Upper lobe of right lung (tissue), 1 donor: ENCODE results near the gene EHD4. TPM values are rescaled to one million over a fixed set of nuclear protein-coding genes. Genes with fewer than 3 reads are reported as not detected.

Experiments
- ATAC-seq: fragments of 200-7000 bp; cut with Tn5 transposase; one replicate; pipeline ENCODE4 v1.9.1; 2020; ENCODE audit warnings: mild to moderate bottlenecking, moderate library complexity
- DNase-seq: peaks from one replicate; pipeline ENCODE4 v3.0.0-alpha.2; 2020
- H3K27ac ChIP-seq: fragments of 200-600 bp; one replicate; pipeline ENCODE4 v1.8.0; 2022
- H3K27me3 ChIP-seq: fragments of 200-600 bp; one replicate; pipeline ENCODE4 v1.8.0; 2022; ENCODE audit warnings: mild to moderate bottlenecking
- H3K36me3 ChIP-seq: fragments of 200-600 bp; one replicate; pipeline ENCODE4 v1.8.0; 2022
- H3K4me1 ChIP-seq: fragments of 200-600 bp; one replicate; pipeline ENCODE4 v1.8.0; 2022
- H3K4me3 ChIP-seq: fragments of 200-600 bp; one replicate; pipeline ENCODE4 v1.8.0; 2022; ENCODE audit warnings: mild to moderate bottlenecking
- H3K9me3 ChIP-seq: fragments of 200-600 bp; one replicate; pipeline ENCODE4 v1.8.0; 2022
- CTCF ChIP-seq: fragments of 200-600 bp; IDR thresholded peaks from one replicate; pipeline ENCODE4 v1.8.0; 2022; ENCODE audit warnings: antibody characterized with exemption
- intact Hi-C: fragments of 100-400 bp; cut with DNase I; formaldehyde crosslinking; loops from one replicate; pipeline ENCODE4 v1.11.0; 2022
- total RNA-seq: library from RNA; stranded (reverse); fragmentation: NEBNext Ultra II Directional; extraction: Animal tissue kit (Norgen Biotek cat#: 25700); gene quantifications from one replicate; pipeline ENCODE4 v1.2.1, GENCODE V29; 2021
- donor health status: DM: no; HTN: yes; CAD: no; lungs with severe emphysema.

Gene EHD4
- total RNA-seq, 1 donor from 2014 or later = 39.5 TPM

DNA sequence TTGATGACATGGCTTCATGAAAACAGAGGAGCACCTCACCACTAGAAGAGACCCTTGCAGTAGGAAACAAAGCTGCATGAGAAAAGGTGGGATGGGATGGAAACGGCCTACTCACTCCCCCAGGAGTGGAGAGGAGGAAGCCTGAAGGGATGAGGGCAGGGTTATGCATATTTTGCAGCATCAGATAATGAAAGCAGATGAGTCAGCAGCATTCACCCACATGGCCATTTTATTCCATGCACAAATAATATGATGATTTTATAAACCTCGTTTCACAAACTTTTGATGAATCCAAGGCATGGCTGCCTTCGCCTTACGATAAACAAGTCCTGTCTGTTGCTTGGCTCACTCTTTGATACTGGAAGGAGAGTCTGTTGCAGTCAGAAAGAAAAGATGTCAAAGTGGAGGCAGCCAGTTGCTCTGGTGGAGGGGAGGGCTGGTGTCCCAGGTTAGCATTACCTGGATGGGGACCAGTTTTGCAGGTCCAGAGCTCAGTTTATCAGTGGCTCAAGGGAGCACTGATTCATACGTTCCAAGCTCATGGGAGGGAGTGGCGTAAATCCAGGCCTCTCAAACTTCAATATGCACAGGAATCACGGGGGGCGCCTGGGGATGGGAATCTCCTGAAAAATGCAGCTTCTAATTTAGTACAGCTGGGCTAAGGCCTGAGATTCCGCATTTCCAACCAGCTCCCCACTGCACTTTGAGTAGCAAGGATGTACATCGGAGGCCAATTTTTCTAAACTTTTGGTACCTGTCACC is 9.2 kb upstream of the EHD4 start:
- H3K9me3 ChIP-seq = no peaks in the 10 kb centered on the region
- no peaks in the 10 kb centered on the region for H3K27me3 ChIP-seq
- H3K4me3 ChIP-seq = no peak overlapping the region
- TF ChIP-seq CTCF = no peak
- no peak for DNase-seq
- intact Hi-C loops = no loop called here
- H3K36me3 ChIP-seq = no peaks in the 10 kb centered on the region
- H3K4me1 ChIP-seq = peaks cover 6% of the 10 kb centered on the region
- peak overlapping the region; percentile 51 for H3K27ac ChIP-seq
- no peak for ATAC-seq

- no peak overlapping the region for H3K4me3 ChIP-seq
- no peaks in the 10 kb centered on the region for H3K27me3 ChIP-seq
- DNase-seq (no peak), ATAC-seq (peak; percentile 34)
- TF ChIP-seq CTCF = no peak
- H3K36me3 ChIP-seq = no peaks in the 10 kb centered on the region
- intact Hi-C loops = no loop called here
- H3K9me3 ChIP-seq = no peaks in the 10 kb centered on the region
- H3K4me1 ChIP-seq = peaks cover 6% of the 10 kb centered on the region
- peak overlapping the region; percentile 51 for H3K27ac ChIP-seq
These were observed 8.4 kb upstream of the EHD4 start for GRCh38 chr15:41980654-41981323.

DNA sequence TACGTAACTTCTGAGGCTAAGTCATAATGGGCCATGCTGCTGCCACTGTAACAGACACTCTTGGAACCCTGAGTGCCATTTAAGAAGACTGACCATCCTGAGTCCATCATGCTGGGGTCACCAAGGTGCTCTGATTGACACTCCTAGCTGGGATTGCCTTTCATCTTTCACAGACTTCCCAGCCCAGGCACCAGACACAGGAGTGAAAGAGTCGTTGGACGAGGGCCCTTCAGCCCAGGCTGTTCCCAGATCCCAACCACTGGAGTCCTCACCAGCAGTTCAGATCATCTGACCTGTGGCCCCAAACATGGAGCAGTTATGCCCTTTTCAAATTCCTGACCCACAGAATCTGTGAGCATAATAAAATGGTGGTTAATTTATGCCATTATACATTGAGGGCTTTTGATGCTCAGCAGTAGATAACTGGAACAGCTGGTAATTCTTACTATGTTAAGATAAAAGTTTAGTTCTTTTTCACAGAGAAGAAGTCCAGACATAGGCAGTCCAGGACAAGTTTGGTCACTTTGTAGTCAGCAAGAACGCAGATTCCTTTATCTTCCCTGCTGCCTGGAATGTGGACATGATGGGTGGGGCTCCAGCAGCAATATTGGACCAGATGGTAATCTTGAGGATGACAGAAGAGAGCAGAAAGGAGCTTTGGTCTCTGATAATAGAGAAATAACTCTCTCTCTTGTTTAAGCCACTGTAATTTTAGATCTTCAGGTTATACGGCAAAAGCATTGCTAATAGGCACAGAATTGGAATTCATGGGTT is 7.3 kb upstream of the EHD4 start:
- intact Hi-C loops = no loop called here
- TF ChIP-seq CTCF = no peak
- H3K27ac ChIP-seq = peak overlapping the region; percentile 37
- H3K4me1 ChIP-seq = peaks cover 6% of the 10 kb centered on the region
- H3K9me3 ChIP-seq = no peaks in the 10 kb centered on the region
- H3K27me3 ChIP-seq = no peaks in the 10 kb centered on the region
- no peak for ATAC-seq
- H3K36me3 ChIP-seq = no peaks in the 10 kb centered on the region
- DNase-seq = no peak
- H3K4me3 ChIP-seq = no peak overlapping the region

GRCh38 chr15:41978534-41978933 is 6.2 kb upstream of the EHD4 start:
- ATAC-seq (no peak), DNase-seq (no peak)
- no peak overlapping the region for H3K27ac ChIP-seq
- no peaks in the 10 kb centered on the region for H3K9me3 ChIP-seq
- H3K4me1 ChIP-seq = peaks cover 6% of the 10 kb centered on the region
- no peak for TF ChIP-seq CTCF
- H3K36me3 ChIP-seq = no peaks in the 10 kb centered on the region
- intact Hi-C loops = no loop called here
- no peaks in the 10 kb centered on the region for H3K27me3 ChIP-seq
- no peak overlapping the region for H3K4me3 ChIP-seq

DNA sequence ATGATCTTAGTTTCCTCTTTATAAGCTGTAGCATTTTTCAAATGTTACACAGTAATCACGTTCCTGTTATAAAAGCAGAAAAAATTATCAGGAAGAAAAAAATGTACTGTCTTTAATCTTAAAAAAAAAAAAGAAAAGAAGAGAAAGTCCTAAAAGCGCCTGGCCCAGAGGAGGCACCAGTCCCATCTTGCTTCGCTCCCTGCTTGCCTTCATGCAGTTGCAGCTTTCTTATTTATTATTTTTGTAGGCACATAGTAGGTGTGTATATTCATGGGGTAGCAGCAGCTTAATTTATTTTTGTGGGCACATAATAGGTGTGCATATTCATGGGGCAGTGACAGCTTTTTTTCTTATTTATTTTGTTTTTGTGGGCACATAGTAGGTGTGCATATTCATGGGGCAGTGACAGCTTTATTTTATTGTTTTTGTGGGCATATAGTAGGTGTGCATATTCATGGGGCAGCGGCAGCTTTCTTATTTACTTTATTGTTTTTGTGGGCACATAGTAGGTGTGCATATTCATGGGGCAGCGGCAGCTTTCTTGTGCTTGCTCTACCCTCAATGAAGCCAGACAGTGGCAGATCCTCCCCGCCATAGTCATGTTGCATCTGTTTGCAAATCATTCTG is 5.5 kb upstream of the EHD4 start:
- intact Hi-C loops = no loop called here
- Histone ChIP-seq H3K36me3 (no peaks in the 10 kb centered on the region), H3K27me3 (no peaks in the 10 kb centered on the region), H3K9me3 (no peaks in the 10 kb centered on the region), H3K27ac (no peak overlapping the region), H3K4me3 (no peak overlapping the region), H3K4me1 (peaks cover 12% of the 10 kb centered on the region)
- no peak for TF ChIP-seq CTCF
- DNase-seq (no peak), ATAC-seq (no peak)
